ENCODE data around the gene PTPN1. TPM values are rescaled to one million over a fixed set of nuclear protein-coding genes. Genes with fewer than 3 reads are reported as not detected.

PTPN1 gene
- total RNA-seq, 1 donor from 2014 or later: 23.3 TPM

DNA sequence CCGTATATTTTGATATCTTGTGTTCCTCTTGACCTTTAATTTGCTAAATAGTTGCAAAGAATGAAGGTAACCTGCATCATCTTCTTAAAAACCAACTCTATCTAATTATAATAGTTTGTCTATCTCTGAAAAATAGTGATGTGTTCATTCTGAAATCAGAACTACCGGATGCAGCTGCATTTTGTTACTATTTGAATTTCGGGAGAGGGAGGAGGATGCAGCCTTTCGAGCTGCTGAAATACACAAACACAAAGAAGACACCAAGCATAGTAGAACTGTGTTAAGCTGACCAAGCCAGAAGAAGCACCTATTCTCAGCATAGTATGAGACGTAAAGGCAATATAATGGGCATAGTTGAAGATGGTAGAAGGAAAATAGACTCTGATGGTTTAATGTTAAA lies 33.1 kb downstream of the PTPN1 start:
- intact Hi-C loops (cut with DNase I): no loop called here
- ATAC-seq: no peak
- no peak for DNase-seq (ENCODE audit: missing footprints)

- ATAC-seq: no peak
- intact Hi-C loops (cut with DNase I): loop anchor here (2.0 kb wide), 1 partner anchor 26 kb away; no protein-coding TSS in a partner anchor
- DNase-seq (ENCODE audit: missing footprints): no peak
Measured at GRCh38 chr20:50545126-50545525, 34.9 kb downstream of the PTPN1 start.

GRCh38 chr20:50546729-50547314 lies 36.6 kb downstream of the PTPN1 start:
- DNase-seq (ENCODE audit: missing footprints): no peak
- ATAC-seq: peak; percentile 48
- intact Hi-C loops (cut with DNase I): no loop called here

DNA sequence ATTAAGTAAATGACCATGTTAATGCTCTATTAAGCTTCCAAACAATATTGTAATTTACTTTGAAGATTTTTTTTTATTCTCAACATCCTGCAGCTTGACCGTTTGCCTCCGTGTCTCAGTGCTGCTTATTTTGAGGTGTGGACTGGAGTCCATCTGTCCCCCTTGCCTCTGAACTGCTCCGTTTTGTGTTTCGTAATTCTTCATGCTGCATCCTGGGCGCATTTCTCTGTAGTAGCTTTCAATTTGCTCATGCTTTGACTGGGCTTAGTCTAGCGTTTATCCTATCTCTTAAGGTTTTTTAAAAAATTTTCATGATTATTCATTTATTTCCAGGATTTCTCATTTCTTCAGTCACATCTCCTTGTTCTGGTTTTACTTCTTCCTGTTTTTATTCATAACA lies 37.8 kb downstream of the PTPN1 start:
- DNase-seq (ENCODE audit: missing footprints) (no peak), ATAC-seq (no peak)
- intact Hi-C loops (cut with DNase I): no loop called here

GRCh38 chr20:50548396-50548795 lies 38.2 kb downstream of the PTPN1 start:
- DNase-seq (ENCODE audit: missing footprints): no peak
- intact Hi-C loops (cut with DNase I): no loop called here

DNA sequence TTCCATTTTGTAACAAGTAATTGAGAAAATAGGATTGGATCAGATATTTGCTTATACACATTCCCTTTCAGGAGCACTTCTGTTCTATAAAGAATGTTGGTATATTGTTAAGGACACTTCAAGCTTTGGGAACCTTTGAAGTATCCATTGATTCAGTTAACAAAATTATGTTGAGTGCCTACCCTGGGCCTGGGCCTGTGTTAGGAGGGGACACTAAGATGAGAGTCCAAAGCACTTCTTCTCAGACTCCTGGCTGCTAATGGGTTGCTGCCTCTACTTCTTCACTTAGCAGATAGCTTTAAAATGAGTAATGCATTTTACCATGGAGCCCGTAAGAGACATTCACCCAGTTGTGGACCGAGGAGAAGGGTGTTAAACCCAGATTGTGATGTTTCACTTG lies 40.3 kb downstream of the PTPN1 start:
- intact Hi-C loops (cut with DNase I): no loop called here
- DNase-seq (ENCODE audit: missing footprints): no peak
- no peak for ATAC-seq

More at GRCh38 chr20:50548396-50548795, 38.2 kb downstream of the PTPN1 start:
- ATAC-seq: no peak

- intact Hi-C loops (cut with DNase I): no loop called here
- ATAC-seq (no peak), DNase-seq (ENCODE audit: missing footprints) (no peak)
Measured at GRCh38 chr20:50551288-50551687, 41.1 kb downstream of the PTPN1 start.

GRCh38 chr20:50552979-50553378 lies 42.8 kb downstream of the PTPN1 start:
- intact Hi-C loops (cut with DNase I): no loop called here
- no peak for ATAC-seq
- no peak for DNase-seq (ENCODE audit: missing footprints)

DNA sequence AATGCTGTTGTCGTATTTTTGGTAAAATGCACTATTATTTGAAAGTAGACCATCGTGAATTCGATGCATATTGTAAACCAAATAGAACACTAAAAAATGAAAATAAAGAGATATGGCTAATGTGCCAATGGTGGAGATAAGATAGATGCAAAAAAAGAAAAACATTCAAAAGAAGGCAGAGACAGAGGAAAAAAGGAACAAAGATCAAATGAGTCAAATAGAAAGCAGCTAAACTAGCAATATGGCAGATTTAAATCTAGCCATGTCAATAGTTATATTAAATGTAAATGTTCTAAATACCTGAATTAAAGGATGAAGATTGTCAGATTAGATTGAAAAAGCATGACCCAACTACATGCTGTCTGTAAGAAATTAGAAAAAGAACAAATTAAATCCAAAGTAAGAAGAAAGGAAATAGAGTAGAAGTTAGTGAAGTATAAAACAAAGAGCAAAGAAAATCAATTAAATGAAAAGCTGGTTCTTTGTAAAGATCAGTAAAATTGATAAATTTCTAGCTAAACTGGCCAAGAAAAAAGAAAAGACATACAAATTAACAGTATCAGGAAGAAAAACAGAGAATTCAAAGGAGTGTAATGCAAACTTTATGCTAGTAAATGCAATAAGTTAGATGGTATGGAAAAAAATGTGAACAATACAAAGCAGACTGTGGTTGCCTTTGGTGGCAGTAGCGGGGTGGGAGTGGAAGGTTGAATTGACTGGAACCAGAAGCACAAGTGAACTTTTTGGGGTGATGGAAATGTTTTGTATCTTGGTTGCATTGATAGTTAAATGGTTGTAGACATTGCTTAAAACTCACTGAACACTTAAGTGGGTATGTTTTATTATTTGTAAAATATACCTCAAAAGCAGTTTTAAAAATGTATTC lies 44.8 kb downstream of the PTPN1 start:
- DNase-seq (ENCODE audit: missing footprints): no peak
- no peak for ATAC-seq
- intact Hi-C loops (cut with DNase I): no loop called here

DNA sequence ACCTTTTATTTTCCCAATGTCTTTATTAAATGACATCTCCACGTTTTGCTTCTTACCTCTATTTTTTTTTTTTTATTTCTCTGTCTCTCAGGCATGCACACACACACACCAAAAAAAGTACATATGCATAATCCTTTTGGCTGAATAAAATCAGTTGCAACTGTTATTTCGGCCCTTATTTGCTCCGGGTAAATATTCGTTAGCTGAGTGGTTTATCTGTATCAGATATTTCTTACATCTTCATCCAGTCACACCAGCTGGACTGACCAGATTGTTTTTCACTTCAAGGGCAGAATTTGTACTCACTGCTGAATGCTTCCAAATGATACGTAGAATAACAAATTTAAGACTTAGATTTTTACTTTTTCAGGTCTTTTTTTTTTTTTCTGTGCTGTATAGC lies 45.5 kb downstream of the PTPN1 start:
- intact Hi-C loops (cut with DNase I): no loop called here
- DNase-seq (ENCODE audit: missing footprints): no peak
- ATAC-seq: no peak

DNA sequence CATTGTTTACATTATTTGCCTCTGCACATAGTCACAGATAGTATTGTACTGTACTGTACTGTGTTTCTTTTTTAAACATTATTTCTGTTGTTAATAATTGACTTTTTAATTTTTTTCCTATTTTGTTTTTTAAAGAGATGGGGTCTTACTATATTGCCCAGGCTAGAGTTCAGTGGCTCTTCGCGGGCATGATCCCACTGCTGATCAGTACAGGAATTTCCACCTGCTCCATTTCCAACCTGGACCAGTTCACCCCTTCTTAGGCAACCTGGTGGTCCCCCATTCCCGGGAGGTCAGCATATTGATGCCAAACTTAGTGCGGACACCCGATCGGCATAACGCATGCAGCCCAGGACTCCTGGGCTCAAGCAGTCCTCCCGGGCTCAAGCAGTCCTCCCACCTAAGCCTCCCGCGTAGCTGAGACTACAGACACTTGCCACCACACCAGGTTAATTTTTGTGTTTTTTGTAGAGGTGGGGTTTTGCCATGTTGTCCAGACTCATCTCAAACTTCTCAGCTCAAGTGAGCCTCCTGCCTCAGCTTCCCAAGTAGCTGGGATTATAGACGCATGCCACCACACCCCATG lies 47.5 kb downstream of the PTPN1 start:
- ATAC-seq (no peak), DNase-seq (ENCODE audit: missing footprints) (no peak)
- intact Hi-C loops (cut with DNase I): no loop called here

GRCh38 chr20:50558483-50558925 lies 48.3 kb downstream of the PTPN1 start:
- ATAC-seq (no peak), DNase-seq (ENCODE audit: missing footprints) (no peak)
- intact Hi-C loops (cut with DNase I): no loop called here

- intact Hi-C loops (cut with DNase I): no loop called here
- DNase-seq (ENCODE audit: missing footprints) (no peak), ATAC-seq (no peak)
Measured at GRCh38 chr20:50559149-50559548, 49.0 kb downstream of the PTPN1 start.

DNA sequence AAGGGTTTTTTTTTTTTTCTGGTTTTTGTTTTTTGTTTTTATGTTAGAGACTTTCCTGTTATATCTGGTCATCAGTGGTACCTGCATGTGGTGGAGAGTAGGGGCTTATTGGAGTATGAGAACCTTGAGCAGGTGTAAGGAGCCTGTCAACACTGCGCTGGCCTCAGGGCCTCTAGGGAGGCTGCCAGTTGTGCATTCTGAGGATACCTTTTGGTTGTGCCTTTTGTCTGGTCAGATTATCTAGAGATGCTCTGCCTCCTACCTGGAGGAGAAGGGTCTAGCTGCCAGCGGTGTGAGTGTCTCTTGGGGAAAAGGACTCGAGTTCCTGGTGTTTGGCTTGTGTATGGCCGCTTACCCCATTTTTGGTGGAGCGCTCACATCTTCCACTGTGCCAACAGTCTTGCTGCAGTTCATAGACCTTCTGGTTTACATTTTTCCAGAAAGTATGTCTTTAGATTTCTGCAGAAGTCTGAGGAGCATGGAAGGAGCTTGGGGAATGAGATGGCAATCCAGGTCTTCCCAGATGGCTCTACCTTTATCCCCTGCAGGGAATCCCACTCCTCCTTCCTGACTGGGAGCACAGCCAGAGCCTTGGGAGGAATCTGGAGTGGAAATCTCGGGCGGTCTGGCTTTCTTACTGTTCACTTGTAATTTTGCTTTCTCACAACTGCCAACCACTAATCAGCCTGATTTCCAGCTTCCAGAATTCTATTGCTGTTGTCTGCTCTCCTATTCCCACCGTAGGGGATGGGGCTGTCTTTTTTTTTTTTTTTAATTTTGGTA lies 49.9 kb downstream of the PTPN1 start:
- intact Hi-C loops (cut with DNase I): no loop called here
- no peak for DNase-seq (ENCODE audit: missing footprints)
- ATAC-seq: no peak

- ATAC-seq: no peak
- intact Hi-C loops (cut with DNase I): no loop called here
- no peak for DNase-seq (ENCODE audit: missing footprints)
Measured at GRCh38 chr20:50560867-50561266, 50.7 kb downstream of the PTPN1 start.

DNA sequence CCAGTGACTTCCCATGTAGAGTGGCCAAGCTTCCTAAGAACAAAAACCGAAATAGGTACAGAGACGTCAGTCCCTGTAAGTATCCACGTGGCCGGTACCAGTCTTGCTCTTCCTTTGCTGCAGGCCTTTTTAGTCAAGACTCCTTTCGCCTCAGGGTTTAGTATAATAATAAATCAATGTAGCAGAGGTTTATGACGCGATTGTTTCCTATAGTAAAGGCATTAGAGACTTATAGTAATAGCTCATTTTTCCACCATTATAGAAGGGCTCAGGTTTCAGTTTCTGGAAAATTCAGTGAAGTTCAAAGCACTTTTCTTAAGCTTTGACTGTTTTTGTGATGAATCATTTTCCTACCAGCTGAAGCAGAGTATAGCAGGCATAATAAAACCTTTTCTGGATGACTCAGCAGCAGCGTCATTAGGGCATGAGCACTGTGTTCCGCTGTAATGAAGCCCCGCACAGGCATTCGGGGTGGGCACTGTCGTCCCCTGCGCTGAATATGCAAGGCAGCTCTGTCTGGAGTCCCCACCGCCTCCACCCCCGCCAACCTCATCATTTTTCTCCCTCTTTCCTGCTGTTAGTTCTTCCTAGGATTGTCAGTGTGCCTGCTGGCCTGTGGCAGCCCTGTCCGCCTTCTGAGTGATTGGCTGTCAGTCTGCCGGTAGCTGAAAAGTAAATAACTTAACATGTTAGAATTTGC lies 51.3 kb downstream of the PTPN1 start:
- no peak for ATAC-seq
- intact Hi-C loops (cut with DNase I): no loop called here

DNA sequence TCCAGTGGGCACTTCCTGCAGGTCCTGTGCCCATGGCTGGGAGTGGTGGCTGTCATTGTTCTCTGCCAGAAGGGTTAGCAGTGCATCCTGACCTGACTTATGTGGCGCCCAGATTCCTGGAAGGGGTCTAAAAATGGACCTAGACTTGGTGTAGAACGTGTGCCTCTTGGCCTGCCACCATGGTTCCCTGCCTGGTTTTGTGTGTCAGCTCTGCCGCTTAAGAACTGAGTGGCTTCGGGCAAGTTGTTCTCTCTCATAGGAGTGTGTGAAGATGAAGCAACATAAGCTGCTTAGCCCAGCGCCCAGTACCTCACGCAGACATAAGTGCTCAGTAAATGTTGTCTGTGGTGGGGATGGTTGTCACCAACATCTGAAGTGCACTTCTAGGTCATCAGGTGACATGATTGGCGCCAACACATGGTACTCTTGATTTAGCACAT lies 52.1 kb downstream of the PTPN1 start:
- no peak for DNase-seq (ENCODE audit: missing footprints)
- ATAC-seq: peak; percentile 42
- intact Hi-C loops (cut with DNase I): no loop called here

More for the DNA sequence above, 51.3 kb downstream of the PTPN1 start:
- no peak for DNase-seq (ENCODE audit: missing footprints)

DNA sequence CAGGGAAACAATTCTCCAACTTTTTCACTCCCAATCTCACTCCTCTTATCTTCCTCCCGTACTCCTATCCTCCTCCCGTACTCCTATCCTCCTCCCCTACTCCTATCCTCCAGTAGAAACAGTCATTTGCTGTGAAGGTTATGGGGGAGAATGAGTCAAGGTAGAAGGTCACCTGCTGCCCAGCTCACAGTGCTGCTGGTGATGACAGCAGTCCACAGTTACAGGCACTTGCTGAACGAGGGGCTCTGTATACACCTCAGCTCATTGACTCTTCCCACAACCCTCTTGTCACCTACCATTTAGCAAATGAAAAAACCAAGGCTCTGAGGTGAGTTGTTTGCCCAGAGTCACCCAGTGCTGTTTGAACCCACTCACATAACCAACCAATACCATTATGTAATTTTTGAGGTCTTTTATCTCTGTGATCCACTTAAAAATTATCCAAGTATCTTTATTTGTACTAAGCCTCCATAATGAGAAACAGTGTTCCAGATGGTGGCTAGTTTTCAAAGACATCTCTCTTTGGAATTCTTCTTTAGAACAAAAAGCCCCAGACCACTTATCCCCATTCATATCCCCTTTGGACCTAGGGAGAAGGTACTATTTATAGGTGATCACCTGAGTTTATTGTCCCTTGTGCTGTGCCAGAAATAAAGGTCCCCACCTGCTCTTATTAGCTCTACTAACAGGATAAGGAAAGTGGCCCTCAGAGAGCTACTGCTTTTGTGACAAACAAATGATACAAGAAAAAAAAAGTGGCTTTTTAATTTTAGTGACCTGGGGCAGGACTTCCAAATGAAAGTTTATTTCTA lies 53.2 kb downstream of the PTPN1 start:
- DNase-seq (ENCODE audit: missing footprints) (no peak), ATAC-seq (no peak)
- intact Hi-C loops (cut with DNase I): no loop called here
